ENCODE measurements around the gene ATP8A1. TPM values are rescaled to one million over a fixed set of nuclear protein-coding genes. Genes with fewer than 3 reads are reported as not detected.
"Not testable (repeated sequence)": the region's sequence is repeated elsewhere in the genome, so short reads cannot be mapped to it uniquely, and the experiment has no call there.

The ATP8A1 gene
- total RNA-seq, 1 donor from 2014 or later: 11.6 TPM

DNA sequence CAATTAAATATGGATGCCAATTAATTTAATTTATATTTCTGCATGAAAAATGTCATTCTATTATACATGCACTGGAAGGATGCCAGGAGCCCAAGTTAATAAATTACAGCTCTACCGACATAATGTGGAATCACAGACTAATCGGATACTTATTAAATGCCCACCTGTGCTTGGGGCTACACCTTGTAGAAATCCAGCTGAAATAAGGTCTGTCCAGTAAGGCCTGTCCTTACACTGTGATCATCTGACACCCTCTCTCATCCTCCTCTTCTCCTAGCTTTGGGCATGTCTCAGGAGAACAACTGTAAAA, 265.6 kb downstream of the ATP8A1 start:
- DNase-seq (ENCODE audit: extremely low spot score, unreplicated experiment): no peak
- Mint-ChIP-seq H3K27me3 (peaks cover 56% of the 10 kb centered on the region), H3K4me1 (ENCODE audit: unreplicated experiment) (peaks cover 21% of the 10 kb centered on the region), H3K9me3 (no peaks in the 10 kb centered on the region), H3K27ac (no peak overlapping the region), H3K36me3 (no peaks in the 10 kb centered on the region), H3K4me3 (no peak overlapping the region)
- TF ChIP-seq, protein P1, sequence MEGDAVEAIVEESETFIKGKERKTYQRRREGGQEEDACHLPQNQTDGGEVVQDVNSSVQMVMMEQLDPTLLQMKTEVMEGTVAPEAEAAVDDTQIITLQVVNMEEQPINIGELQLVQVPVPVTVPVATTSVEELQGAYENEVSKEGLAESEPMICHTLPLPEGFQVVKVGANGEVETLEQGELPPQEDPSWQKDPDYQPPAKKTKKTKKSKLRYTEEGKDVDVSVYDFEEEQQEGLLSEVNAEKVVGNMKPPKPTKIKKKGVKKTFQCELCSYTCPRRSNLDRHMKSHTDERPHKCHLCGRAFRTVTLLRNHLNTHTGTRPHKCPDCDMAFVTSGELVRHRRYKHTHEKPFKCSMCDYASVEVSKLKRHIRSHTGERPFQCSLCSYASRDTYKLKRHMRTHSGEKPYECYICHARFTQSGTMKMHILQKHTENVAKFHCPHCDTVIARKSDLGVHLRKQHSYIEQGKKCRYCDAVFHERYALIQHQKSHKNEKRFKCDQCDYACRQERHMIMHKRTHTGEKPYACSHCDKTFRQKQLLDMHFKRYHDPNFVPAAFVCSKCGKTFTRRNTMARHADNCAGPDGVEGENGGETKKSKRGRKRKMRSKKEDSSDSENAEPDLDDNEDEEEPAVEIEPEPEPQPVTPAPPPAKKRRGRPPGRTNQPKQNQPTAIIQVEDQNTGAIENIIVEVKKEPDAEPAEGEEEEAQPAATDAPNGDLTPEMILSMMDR (conservative IDR thresholded peaks at IDR 0.05): no peak

DNA sequence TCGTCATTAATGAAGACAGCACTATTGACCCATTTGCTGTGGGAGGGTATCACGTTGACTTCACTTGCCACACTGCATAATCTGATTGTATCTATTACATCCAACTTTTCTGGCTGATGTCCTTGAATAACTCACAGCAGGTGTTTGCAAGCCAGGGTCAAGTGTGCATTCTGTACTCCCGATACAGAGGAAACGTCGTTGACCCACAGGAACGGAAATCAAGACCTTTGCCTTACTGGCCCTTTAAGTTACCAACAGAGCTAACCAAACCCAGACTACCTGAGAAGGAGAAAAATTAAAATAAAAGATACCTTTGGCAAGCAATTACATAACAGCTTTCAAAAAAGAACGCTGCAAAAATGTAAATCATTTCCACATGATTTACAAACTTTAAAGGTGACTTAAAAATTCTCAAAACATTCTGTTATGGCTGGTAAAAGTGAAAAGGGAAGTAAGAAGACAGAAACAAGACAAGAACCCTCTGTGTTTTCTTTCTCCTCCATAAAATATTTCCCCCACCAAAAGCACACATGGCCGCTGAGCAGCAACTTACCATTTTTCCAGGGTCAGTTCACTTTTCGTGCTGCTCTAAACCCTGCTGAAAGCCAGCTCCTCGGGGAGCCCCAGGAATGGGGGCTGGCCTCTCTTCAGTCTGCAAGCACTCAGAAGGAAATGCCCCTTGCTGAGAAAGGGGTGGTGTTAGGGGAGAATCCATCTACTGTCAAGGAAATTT, 266.1 kb downstream of the ATP8A1 start:
- Mint-ChIP-seq H3K4me1 (ENCODE audit: unreplicated experiment) (peaks cover 19% of the 10 kb centered on the region), H3K27ac (no peak overlapping the region), H3K27me3 (peaks cover 51% of the 10 kb centered on the region), H3K9me3 (no peaks in the 10 kb centered on the region), H3K36me3 (no peaks in the 10 kb centered on the region), H3K4me3 (no peak overlapping the region)
- TF ChIP-seq, protein P1 (conservative IDR thresholded peaks at IDR 0.05): no peak
- no peak for DNase-seq (ENCODE audit: extremely low spot score, unreplicated experiment)

GRCh38 chr4:42385516-42385915, 271.4 kb downstream of the ATP8A1 start:
- no peaks in the 10 kb centered on the region for H3K9me3 Mint-ChIP-seq
- H3K4me3 Mint-ChIP-seq: no peak overlapping the region
- TF ChIP-seq, protein P1 (conservative IDR thresholded peaks at IDR 0.05): no peak
- DNase-seq (ENCODE audit: extremely low spot score, unreplicated experiment): no peak
- peaks cover 3% of the 10 kb centered on the region for H3K4me1 Mint-ChIP-seq (ENCODE audit: unreplicated experiment)
- H3K36me3 Mint-ChIP-seq: no peaks in the 10 kb centered on the region
- H3K27me3 Mint-ChIP-seq: peaks cover 21% of the 10 kb centered on the region
- H3K27ac Mint-ChIP-seq: no peak overlapping the region

DNA sequence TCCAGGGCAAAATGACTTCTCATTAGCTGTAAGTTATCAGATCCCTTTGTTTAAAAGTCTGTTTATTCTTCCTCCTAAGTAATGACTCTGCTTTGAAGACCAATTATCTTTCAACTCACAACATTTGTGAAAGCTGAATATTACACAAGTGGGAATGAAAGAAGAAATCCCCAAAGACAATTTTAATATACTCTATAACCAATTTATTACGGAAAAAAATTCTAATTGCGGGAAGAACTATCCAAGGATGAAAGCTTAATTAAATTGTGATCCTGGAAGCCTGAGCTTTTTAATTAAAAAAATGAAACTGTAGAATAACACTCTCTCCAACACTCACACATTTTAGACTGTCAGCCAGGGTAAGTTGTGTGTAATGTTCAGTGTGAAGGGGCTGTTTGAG, 275.2 kb downstream of the ATP8A1 start:
- H3K4me3 Mint-ChIP-seq: no peak overlapping the region
- no peak overlapping the region for H3K27ac Mint-ChIP-seq
- H3K27me3 Mint-ChIP-seq: peaks cover 10% of the 10 kb centered on the region
- H3K9me3 Mint-ChIP-seq: no peaks in the 10 kb centered on the region
- H3K36me3 Mint-ChIP-seq: no peaks in the 10 kb centered on the region
- H3K4me1 Mint-ChIP-seq (ENCODE audit: unreplicated experiment): no peaks in the 10 kb centered on the region
- TF ChIP-seq, protein P1 (conservative IDR thresholded peaks at IDR 0.05): no peak
- DNase-seq (ENCODE audit: extremely low spot score, unreplicated experiment): no peak

DNA sequence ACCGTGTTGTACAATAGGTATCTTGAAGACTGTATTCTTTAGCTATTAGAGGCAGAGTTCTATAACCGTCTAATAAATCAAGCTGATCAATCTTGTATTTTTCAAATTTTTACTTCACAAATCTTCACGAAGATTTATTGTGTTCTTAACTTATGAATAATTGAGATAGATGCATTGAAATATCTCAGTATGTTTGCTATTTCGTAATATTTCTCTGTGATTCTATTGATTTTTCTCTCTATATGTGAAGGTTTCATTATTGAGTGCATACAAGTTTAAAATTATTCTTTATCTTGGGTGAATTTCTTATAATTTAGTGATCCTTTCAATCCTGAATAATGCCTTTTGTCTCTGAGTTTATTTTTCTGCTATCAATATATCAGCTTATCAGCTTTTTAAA, 279.4 kb downstream of the ATP8A1 start:
- DNase-seq (ENCODE audit: extremely low spot score, unreplicated experiment): no peak

DNA sequence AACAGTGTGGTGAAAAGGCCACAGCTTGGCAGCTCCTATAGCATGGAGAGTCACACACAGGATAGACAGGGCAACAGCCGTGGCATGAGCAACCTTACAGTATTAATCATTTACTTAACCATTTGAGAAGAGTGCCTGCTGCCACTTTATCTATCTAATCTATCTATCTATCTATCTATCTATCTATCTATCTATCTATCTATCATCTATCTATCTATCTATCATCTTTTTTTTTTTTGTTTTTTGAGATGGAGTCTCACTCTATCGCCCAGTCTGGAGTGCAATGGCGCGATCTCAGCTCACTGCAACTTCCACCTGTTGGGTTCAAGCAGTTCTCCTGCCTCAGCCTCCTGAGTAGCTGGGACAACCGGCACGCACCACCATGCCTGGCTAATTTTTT, 284.6 kb downstream of the ATP8A1 start:
- not testable (repeated sequence) for H3K4me3 Mint-ChIP-seq; H3K27ac Mint-ChIP-seq; H3K27me3 Mint-ChIP-seq; DNase-seq (ENCODE audit: extremely low spot score, unreplicated experiment); H3K9me3 Mint-ChIP-seq; H3K4me1 Mint-ChIP-seq (ENCODE audit: unreplicated experiment); H3K36me3 Mint-ChIP-seq

More for the DNA sequence above, 279.4 kb downstream of the ATP8A1 start:
- H3K4me1 Mint-ChIP-seq (ENCODE audit: unreplicated experiment): no peaks in the 10 kb centered on the region
- no peaks in the 10 kb centered on the region for H3K36me3 Mint-ChIP-seq
- TF ChIP-seq, protein P1 (conservative IDR thresholded peaks at IDR 0.05): no peak
- no peak overlapping the region for H3K4me3 Mint-ChIP-seq
- H3K27me3 Mint-ChIP-seq: peaks cover 15% of the 10 kb centered on the region
- H3K9me3 Mint-ChIP-seq: no peaks in the 10 kb centered on the region
- no peak overlapping the region for H3K27ac Mint-ChIP-seq

All from type B pancreatic cell (in vitro differentiated cells).